CMK (cell line): ENCODE results near the gene TMPRSS9.

Source experiments
- DNase-seq: peaks from one replicate; pipeline ENCODE4 v3.0.0-alpha.2; 2010; ENCODE audit warnings: low read depth

Gene TMPRSS9

DNA sequence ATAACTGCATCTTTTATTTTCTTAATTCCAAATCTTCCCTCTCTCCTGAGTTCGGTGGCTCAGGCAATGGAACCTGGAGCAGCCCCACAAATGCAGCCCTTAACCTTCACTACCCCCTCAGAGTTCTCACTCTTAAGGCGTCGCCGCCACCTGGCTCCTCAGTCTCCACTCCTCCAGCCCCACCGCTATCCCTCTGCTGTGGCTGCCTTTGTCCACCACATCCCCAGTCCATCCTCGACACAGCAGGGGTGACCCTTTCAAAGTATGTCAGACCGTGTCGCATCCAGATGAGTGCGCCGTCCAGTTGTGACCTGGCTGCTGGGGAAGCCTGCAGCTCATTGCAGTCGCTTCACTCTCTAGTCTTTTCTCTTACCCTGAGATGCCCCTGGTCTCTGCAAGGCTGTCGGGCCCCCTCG lies 30.6 kb upstream of the TMPRSS9 start:
- no peak for DNase-seq

- DNase-seq: no peak
Observed at GRCh38 chr19:2330255-2330631, 29.8 kb upstream of the TMPRSS9 start.

- no peak for DNase-seq
Observed at GRCh38 chr19:2330632-2331284, 29.3 kb upstream of the TMPRSS9 start.

DNA sequence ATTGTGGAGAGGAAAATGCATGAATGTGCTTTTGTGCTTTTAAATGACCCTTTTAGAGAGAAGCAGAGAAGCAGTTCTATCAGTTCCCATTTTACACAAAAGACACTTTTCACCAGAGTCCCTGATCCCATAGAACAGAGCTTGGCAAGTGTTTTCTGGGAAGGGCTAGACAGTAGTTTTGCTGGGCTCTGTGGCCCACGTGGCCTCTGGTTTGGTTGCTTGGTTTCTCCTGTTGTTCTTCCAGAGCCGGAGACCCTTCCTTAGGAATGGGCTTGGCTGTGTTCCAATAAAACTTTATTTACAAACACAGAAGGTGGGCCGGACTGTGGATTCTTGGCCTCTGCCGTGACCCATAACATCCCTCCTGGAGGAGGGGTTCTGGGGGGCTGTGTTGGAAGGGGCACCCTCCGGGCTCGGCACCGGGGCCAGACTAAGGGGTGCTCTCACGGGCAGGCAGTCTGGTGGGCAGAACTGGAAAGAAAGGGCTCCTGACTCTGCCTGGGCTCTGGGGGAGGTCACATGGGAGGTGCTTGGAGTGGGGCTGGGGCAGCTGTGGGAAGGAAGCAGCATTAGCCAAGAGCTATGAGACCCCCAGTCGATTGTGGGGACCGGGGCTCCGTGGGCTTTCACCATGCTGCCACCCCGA lies 28.3 kb upstream of the TMPRSS9 start:
- no peak for DNase-seq

GRCh38 chr19:2332341-2333026 lies 27.6 kb upstream of the TMPRSS9 start:
- DNase-seq: no peak

DNA sequence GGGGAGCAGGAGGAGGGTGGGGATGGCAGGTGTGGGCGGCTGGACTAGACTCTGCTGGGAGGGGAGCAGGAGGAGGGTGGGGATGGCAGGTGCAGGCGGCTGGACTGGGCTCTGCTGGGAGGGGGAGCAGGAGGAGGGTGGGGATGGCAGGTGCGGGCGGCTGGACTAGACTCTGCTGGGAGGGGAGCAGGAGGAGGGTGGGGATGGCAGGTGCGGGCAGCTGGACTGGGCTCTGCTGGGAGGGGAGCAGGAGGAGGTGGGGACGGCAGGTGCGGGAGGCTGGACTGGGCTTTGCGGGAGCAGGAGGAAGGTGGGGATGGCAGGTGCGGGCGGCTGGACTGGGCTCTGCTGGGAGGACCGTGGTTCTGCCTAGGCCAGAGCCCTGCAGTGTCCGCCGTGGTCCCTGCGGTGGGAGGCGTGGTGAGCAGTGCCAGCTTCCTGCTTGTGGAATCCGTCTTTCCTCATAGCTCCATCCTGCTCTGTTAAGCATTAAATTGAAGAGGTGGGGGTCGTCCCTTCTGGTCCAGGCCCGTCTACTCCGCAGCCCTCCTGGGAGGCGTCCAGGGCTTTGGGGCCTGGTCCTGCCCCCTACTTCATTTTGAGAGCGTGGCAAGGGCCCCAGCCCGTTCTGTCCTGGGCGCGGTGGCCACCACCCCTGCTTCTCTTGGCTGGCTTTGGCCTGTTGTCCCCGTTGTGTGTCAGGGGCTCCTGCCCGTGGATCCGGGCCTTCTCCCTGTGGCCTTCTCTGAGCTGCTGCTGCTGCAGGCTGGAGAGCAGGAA lies 26.8 kb upstream of the TMPRSS9 start:
- DNase-seq: no peak

DNA sequence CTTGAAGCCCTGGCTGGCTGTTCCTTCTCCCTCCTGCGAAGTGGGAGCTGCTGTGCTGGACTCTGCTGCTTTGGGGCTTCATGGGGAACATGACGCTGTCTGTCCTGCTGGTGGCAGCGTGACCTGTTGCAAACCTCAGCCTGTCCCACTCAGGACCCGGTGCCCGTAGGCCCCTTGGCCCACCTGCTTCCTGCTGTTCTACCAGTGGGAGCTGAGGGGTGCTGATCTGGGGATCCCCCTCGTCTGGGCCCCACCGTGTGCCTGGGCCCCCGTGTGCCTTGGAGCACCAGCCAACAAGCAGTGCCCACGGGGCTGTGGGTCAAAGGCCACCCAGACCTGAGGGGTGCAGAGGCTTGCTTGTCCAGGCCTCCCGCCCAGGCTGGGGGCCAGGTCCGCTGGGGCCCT lies 26.3 kb upstream of the TMPRSS9 start:
- DNase-seq: no peak

- DNase-seq: no peak
Observed at GRCh38 chr19:2334426-2334825, 25.6 kb upstream of the TMPRSS9 start.

DNA sequence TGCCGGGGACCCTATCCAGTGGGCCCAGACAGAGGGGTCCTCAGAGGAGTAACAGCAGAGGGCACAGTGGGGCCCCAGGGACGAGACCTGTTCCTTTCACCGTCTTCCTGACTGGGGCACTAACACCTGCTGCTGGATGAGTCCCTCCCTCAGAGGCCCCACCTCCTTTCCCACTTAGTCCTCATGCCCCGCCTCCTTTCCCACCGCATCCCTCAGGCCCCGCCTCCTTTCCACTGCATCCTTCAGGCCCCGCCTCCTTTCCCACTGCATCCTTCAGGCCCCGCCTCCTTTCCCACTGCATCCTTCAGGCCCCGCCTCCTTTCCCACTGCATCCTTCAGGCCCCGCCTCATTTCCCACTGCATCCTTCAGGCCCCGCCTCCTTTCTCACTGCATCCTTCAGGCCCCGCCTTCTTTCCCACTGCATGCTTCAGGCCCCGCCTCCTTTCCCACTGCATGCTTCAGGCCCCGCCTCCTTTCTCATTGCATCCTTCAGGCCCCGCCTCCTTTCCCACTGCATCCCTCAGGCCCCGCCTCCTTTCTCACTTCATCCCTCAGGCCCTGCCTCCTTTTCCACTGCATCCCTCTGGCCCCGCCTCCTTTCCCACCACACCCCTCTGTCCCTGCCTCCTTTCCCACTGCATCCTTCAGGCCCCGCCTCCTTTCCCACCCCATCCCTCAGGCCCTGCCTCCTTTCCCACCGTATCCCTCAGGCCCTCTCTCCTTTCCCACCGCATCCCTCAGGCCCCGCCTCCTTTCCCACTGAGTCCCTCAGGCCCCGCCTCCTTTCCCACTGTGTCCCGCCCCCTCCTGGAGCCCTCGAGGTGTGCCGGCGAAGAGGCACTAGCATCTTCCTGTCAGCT lies 24.8 kb upstream of the TMPRSS9 start:
- no peak for DNase-seq

GRCh38 chr19:2335848-2336247 lies 24.2 kb upstream of the TMPRSS9 start:
- no peak for DNase-seq

DNA sequence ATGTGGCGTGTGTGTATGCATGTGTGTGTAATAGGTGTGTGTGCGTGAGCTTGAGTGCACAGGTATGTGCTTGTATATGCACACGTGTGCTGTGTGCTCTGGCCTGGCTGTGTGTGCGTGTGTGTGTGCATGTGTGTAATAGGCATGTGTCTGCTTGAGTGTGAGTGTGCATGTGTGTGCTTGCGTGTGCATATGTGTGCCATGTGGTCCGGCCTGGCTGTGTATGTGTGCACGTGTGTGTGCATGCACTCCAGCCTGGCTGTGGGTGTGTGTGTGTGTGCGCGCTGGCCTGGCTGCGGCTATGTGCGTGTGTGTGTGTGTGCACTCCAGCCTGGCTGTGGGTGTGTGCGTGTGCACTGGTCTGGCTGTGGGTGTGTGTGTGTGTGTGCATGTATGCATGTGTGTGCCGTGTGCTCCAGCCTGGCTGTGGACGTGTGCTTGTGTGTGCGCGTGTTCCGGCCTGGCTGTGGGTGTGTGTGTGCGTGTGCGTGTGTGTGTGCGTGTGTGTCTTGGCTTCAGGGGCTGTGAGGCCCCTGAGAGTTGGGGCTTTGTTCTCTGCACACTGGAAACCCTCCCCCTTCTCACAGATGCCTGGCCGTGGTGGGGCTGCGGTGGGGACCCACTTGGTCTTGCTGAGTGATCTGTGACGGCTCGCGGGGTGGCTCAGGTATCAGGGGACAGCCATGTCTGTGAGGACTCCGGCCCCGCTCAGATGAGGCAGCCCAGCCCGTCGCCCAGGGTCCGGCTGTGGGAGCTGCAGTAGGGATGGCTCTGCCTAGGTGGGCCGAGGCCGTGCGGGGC lies 23.3 kb upstream of the TMPRSS9 start:
- DNase-seq: no peak

GRCh38 chr19:2337329-2337707 lies 22.7 kb upstream of the TMPRSS9 start:
- no peak for DNase-seq

DNA sequence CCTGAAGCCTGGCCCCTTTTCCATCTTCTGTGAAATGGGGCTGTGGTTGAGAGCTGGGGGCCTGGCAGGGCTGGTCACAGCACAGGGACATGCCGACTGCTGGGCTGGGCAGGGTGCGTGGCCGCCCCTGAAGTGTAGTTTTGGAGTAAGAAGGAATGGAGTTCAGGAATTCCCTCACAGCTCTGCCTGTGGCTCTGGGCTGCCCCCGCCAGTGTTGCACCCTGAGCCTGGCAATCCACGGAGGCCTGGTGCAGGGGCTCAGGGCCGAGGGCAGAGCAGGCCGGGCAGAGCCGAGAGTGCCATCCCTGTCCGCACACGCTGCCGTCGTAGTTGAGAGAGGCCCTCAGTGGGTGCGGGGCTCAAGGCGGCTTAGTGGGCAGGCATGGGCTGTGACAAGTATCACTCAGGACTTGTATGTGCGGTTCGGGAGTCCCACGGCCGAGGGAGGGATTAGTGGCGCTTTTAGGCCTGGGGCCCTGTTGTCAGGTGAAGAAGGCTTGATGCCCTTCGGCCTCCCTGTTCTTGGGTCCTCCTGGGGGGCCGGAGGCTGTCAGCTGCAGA lies 21.9 kb upstream of the TMPRSS9 start:
- DNase-seq: no peak

GRCh38 chr19:2338751-2339643 lies 21.1 kb upstream of the TMPRSS9 start:
- no peak for DNase-seq

- DNase-seq: no peak
Observed at GRCh38 chr19:2339644-2340310, 20.3 kb upstream of the TMPRSS9 start.

- no peak for DNase-seq
Observed at GRCh38 chr19:2340496-2341243, 19.4 kb upstream of the TMPRSS9 start.

GRCh38 chr19:2341244-2341751 lies 18.8 kb upstream of the TMPRSS9 start:
- DNase-seq: peak; percentile 87

DNA sequence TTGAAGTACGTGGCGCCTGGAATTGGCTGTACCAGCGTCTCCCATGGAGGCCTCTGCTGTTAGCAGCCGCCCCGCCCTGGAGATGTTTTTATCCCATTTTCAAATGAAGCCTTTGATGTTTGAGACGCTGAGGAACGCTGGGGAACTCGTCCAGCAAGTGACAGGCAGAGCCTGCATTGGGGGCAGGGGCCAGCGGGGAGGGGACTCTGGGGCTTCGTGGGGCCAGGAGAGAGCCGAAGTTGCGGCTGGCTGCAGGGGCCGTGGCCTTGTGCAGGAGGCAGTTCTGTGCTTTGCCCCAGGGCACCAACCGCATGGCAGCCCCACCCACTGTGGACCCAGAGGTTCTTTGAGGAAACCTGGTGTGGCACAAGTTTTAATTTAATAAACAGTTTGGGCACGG lies 18.1 kb upstream of the TMPRSS9 start:
- no peak for DNase-seq
